ENCODE measurements around the gene HNRNPA3.
A peak's percentile ranks its signal among the peaks of the same experiment; 100 is the strongest.
"Not testable (repeated sequence)": the region's sequence is repeated elsewhere in the genome, so short reads cannot be mapped to it uniquely, and the experiment has no call there.

The HNRNPA3 gene

GRCh38 chr2:177211576-177212105, 953 bp upstream of the HNRNPA3 start:
- no peaks in the 10 kb centered on the region for H3K27me3 Mint-ChIP-seq
- ATAC-seq = no peak
- H3K4me1 Mint-ChIP-seq = peaks cover 46% of the 10 kb centered on the region
- H3K9me3 Mint-ChIP-seq = no peaks in the 10 kb centered on the region
- no peak for DNase-seq
- peak overlapping the region; percentile 88 to 99 for H3K4me3 Mint-ChIP-seq
- H3K27ac Mint-ChIP-seq = peak overlapping the region; percentile 100

- Mint-ChIP-seq H3K27ac (peak overlapping the region; percentile 100), H3K4me1 (peaks cover 50% of the 10 kb centered on the region), H3K4me3 (peak overlapping the region; percentile 88 to 99), H3K27me3 (no peaks in the 10 kb centered on the region), H3K9me3 (no peaks in the 10 kb centered on the region)
- ATAC-seq = peak; percentile 72
- peak; percentile 89 to 91 for DNase-seq
Measured at GRCh38 chr2:177212891-177213856, 580 bp downstream of the HNRNPA3 start.

DNA sequence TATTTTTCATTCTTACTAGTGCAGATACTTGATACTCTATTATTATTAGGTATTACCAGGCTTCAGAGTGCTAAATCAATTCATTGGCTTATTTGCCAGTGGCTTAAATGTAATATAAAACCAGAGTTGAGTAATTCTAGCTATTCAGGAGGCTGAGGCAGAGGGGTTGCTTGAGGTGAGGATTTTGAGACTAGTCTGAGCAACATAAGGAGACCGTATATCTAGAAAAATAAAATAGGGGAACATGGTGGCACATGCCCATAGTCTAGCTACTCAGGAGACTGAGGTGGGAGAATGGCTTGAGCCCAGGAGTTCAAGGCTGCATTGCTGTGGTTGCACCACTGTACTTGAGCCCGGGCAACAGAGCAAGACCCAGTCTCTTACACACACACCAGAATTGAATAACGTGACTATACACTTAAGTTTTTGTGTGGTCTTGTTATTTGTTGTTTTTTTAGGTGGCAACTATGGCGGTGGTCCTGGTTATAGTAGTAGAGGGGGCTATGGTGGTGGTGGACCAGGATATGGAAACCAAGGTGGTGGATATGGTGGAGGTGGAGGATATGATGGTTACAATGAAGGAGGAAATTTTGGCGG, 4.8 kb downstream of the HNRNPA3 start:
- H3K27me3 Mint-ChIP-seq = no peaks in the 10 kb centered on the region
- DNase-seq (no peak), ATAC-seq (no peak)
- H3K27ac Mint-ChIP-seq = peak overlapping the region; percentile 86 to 94
- H3K4me1 Mint-ChIP-seq = peaks cover 58% of the 10 kb centered on the region
- no peaks in the 10 kb centered on the region for H3K9me3 Mint-ChIP-seq
- peak overlapping the region; percentile 39 to 51 for H3K4me3 Mint-ChIP-seq

DNA sequence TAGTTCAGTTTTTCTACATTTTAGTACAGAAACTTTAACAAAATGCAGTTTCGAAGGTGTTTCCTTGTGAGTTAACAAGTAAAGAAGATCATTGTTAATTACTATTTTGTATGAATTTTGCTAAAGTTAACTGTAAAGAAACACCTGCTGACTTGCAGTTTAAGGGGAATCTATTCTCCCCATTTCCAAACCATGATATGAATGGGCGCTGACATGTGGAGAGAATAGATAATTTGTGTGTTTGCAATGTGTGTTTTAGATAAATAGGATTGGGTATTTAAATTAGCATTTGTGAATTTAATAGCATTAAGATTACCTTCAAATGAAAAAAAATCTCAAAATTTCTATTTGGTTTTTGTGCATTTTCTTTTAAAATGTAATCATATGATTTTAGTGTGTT, 7.2 kb downstream of the HNRNPA3 start:
- H3K4me1 Mint-ChIP-seq = peaks cover 55% of the 10 kb centered on the region
- H3K27me3 Mint-ChIP-seq, H3K4me3 Mint-ChIP-seq, DNase-seq, ATAC-seq, H3K9me3 Mint-ChIP-seq, H3K27ac Mint-ChIP-seq: not testable (repeated sequence)

DNA sequence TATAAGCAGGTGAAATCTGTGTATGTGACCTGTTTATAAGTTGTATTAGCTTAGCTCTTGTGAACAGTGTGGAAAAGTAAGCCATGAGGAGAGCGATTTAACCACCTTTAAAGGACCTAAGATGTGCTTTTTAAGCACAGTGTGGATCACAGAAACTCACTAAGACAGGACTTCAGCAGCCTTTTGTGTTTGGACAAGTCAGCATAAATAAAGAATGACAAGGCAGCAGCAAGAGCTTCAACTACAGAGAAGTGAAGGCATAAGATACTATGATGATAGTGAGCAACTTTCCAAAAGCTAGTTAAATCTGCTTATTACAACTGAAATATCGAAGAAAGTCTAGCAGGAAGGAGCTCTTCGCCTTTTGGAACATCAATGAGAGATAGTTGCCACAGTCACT, 8.9 kb downstream of the HNRNPA3 start:
- H3K9me3 Mint-ChIP-seq = no peaks in the 10 kb centered on the region
- ATAC-seq (no peak), DNase-seq (no peak)
- peaks cover 38% of the 10 kb centered on the region for H3K4me1 Mint-ChIP-seq
- no peaks in the 10 kb centered on the region for H3K27me3 Mint-ChIP-seq
- H3K27ac Mint-ChIP-seq = no peak overlapping the region
- H3K4me3 Mint-ChIP-seq = no peak overlapping the region

- no peak overlapping the region for H3K4me3 Mint-ChIP-seq
- no peak for DNase-seq
- no peaks in the 10 kb centered on the region for H3K9me3 Mint-ChIP-seq
- peaks cover 34% of the 10 kb centered on the region for H3K4me1 Mint-ChIP-seq
- peak overlapping the region in 1 of 2 donors; percentile 74 for H3K27ac Mint-ChIP-seq
- H3K27me3 Mint-ChIP-seq = no peaks in the 10 kb centered on the region
- ATAC-seq = no peak
Measured at GRCh38 chr2:177221970-177222369, 9.4 kb downstream of the HNRNPA3 start.

DNA sequence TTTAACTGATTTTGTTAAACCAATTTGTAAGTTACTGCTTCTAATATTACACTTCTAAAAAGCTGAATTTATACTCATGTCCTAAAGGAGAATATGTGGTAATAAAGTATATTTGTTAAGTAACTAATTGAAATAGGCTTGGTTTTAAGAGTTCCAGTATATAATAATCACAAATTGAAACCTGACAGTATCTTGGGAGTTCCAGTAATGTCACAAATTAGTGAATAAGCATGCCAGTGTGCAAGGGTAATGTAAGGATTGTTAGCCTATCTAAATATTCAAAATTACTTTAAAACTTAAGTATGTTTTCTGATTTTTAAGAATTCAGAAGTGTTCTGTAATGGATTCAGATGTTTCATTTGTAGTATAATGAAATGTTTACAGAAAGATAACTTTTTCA, 10.8 kb downstream of the HNRNPA3 start:
- H3K27me3 Mint-ChIP-seq, H3K27ac Mint-ChIP-seq, ATAC-seq, H3K4me3 Mint-ChIP-seq, DNase-seq, H3K9me3 Mint-ChIP-seq: not testable (repeated sequence)
- peaks cover 19% of the 10 kb centered on the region for H3K4me1 Mint-ChIP-seq

DNA sequence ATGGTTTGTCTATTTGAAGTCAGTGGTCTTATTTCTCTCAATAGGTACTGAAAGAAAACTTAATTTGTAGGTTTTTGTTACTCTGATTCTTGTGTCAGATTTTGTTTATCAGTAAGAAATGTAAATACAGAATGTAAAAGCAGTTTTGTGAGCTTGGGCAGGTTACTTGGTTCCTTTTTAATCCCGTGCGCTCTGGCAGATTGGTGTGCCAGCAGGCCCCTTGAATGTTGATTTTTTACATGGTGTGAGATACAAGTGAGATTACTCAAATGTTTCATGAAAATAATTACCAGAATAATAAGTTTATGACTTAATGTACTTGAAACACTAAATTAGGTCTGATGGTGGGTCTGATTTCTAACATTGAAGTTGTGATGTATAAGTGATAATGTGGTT, 13.4 kb downstream of the HNRNPA3 start:
- H3K27ac Mint-ChIP-seq = peak overlapping the region in 1 of 2 donors; percentile 96
- DNase-seq = no peak
- H3K4me1 Mint-ChIP-seq = peaks cover 30% of the 10 kb centered on the region
- H3K9me3 Mint-ChIP-seq = no peaks in the 10 kb centered on the region
- H3K4me3 Mint-ChIP-seq = no peak overlapping the region
- ATAC-seq = no peak
- H3K27me3 Mint-ChIP-seq = no peaks in the 10 kb centered on the region

- peaks cover 34% of the 10 kb centered on the region for H3K4me1 Mint-ChIP-seq
- no peak overlapping the region for H3K4me3 Mint-ChIP-seq
- ATAC-seq (peak; percentile 36), DNase-seq (no peak)
- peak overlapping the region in 1 of 2 donors; percentile 22 for H3K27ac Mint-ChIP-seq
- no peaks in the 10 kb centered on the region for H3K27me3 Mint-ChIP-seq
- H3K9me3 Mint-ChIP-seq = no peaks in the 10 kb centered on the region
Measured at GRCh38 chr2:177229442-177230242, 17.0 kb downstream of the HNRNPA3 start.

DNA sequence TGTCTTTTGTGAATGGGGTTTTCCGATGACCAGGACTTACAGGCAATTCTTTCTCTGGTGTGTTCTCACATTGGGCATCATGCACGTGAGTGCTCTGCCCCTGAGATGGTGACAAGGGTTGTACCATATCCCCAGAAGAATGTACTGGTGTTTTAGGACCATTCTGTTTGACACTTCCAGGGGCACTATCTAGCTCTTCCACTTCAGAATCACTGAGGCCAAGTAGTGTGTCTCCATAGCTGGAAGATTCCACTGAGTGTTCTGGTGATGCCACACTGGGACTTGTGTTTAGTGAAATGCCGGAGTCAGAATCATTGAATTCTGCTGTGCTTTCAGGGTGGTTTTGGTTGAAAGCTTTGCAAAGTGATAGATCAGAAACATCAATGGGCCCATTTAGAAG, 18.7 kb downstream of the HNRNPA3 start:
- ATAC-seq (no peak), DNase-seq (no peak)
- H3K4me1 Mint-ChIP-seq = peaks cover 42% of the 10 kb centered on the region
- H3K4me3 Mint-ChIP-seq = no peak overlapping the region
- H3K9me3 Mint-ChIP-seq = no peaks in the 10 kb centered on the region
- H3K27ac Mint-ChIP-seq = peak overlapping the region in 1 of 2 donors; percentile 55
- no peaks in the 10 kb centered on the region for H3K27me3 Mint-ChIP-seq

DNA sequence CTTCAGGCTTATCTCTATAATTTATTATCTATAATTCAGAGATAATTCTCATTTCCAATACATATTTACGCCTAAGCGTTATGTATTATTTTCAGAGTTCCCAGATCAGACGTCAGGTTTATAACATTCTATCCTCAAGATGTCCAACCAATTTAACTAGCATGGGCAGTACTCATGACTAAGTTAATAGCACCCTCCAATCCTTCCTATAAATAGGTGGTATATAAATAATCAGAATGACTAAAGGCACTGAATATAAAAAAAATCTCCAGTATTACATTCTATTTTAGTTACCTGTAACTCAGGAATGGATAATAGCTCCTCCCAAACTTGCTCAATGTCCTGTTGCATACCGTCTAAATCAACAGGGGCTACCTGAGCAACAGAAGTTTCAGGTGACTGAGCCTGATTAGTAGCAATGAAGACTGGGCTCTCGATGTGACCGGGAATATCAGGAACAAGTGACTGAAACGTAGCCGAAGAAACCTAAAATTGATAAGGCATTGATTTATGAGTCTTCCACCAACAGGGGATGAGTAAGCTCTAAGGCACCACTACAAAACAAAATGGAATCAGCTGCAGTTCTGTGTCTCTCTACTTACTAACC, 19.6 kb downstream of the HNRNPA3 start:
- Mint-ChIP-seq H3K4me3 (no peak overlapping the region), H3K27me3 (no peaks in the 10 kb centered on the region), H3K9me3 (no peaks in the 10 kb centered on the region), H3K4me1 (peaks cover 42% of the 10 kb centered on the region), H3K27ac (peak overlapping the region in 1 of 2 donors; percentile 43)
- DNase-seq = no peak
- no peak for ATAC-seq

DNA sequence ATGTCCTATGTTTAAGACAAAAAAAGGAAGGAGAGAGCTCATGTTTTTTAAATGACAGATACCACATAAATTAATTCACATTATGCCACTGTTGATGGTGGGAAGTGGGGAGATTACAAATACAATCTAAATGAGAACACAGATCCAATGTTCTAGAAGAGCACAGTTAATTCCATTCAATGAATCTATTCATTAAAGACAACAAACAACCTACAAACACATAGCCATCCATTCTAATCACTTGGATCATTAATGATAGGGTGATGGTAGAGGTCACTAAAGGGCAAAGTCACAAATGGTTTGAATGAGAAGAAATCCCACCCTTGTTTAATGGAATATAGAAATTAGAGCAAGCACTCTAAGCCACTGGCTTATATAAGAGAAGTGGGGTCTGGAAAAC, 21.7 kb downstream of the HNRNPA3 start:
- ATAC-seq (no peak), DNase-seq (no peak)
- Mint-ChIP-seq H3K27ac (peak overlapping the region; percentile 22 to 41), H3K9me3 (no peaks in the 10 kb centered on the region), H3K4me1 (peaks cover 47% of the 10 kb centered on the region), H3K4me3 (no peak overlapping the region), H3K27me3 (no peaks in the 10 kb centered on the region)

DNA sequence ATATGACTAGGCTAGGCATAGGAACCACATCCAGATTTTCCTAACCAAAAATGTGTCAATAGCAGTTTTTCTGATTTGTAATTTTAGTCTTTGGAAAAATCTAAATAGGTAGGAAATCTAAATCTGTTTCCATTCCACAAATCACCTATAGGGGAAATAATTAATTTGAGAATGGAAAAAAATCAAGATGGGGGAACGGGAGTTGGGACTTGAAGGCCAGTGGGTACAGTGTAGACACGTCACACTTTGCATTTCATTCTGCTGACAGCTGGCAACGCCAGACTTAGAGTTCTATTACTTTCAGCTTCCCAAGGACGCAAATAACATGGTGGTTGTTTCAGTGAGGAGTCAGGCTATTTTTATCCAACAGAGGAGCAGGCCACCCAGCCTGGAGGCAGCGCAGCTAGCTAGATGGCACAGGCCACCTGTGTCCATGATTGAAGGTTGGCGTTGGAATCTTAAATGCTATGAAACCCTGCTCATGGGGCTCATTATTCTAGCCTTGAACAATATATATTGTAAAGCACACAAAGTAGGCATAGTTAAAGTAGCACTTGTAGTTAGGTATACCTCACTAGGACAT, 23.4 kb downstream of the HNRNPA3 start:
- DNase-seq (no peak), ATAC-seq (no peak)
- H3K27ac Mint-ChIP-seq = no peak overlapping the region
- no peaks in the 10 kb centered on the region for H3K9me3 Mint-ChIP-seq
- no peak overlapping the region for H3K4me3 Mint-ChIP-seq
- H3K27me3 Mint-ChIP-seq = no peaks in the 10 kb centered on the region
- peaks cover 49% of the 10 kb centered on the region for H3K4me1 Mint-ChIP-seq

GRCh38 chr2:177237932-177238331, 25.3 kb downstream of the HNRNPA3 start:
- H3K4me1 Mint-ChIP-seq = peaks cover 55% of the 10 kb centered on the region
- no peak overlapping the region for H3K4me3 Mint-ChIP-seq
- ATAC-seq = no peak
- no peak for DNase-seq
- no peak overlapping the region for H3K27ac Mint-ChIP-seq
- H3K9me3 Mint-ChIP-seq = no peaks in the 10 kb centered on the region
- no peaks in the 10 kb centered on the region for H3K27me3 Mint-ChIP-seq

- Mint-ChIP-seq H3K27ac (peak overlapping the region; percentile 9 to 80), H3K4me1 (peaks cover 66% of the 10 kb centered on the region), H3K9me3 (no peaks in the 10 kb centered on the region), H3K27me3 (no peaks in the 10 kb centered on the region), H3K4me3 (no peak overlapping the region)
- ATAC-seq (no peak), DNase-seq (no peak)
Measured at GRCh38 chr2:177239053-177239452, 26.5 kb downstream of the HNRNPA3 start.

Data from stimulated activated naive CD8-positive, alpha-beta T cell treated with anti-CD3 and anti-CD28 coated beads, Interleukin-15, amount 100 ng/mL, for 72 hours (primary cell).